H1 (cell line): ENCODE data around the gene ALDH3A1. TPM values are rescaled to one million over a fixed set of nuclear protein-coding genes. Genes with fewer than 3 reads are reported as not detected.

Experiments used
- CTCF ChIA-PET: fragments of 300-600 bp; sonication (Branson Sonifier 250); formaldehyde crosslinking; loops from one replicate; lab custom pipeline; 2021; ENCODE audit not compliant: partially characterized antibody; lab: Charles Lee
- POLR2A ChIA-PET: fragments of 300-600 bp; sonication (Branson Sonifier 250); formaldehyde crosslinking; loops from one replicate; lab custom pipeline; 2021; ENCODE audit warnings: inconsistent platforms; ENCODE audit not compliant: partially characterized antibody; lab: Charles Lee
- DNase-seq, 2 experiments: peaks; one replicate each; pipeline versions ENCODE4 v3.0.0 to v3.0.0-alpha.2; 2010 to 2022; ENCODE audit warnings: low spot score in 2 of 2, low read depth in 1 of 2, mixed read lengths in 1 of 2
- FAIRE-seq: peaks from 2 replicates; lab custom pipeline; 2011; peaks lifted over from hg19 to GRCh38; lab: Jason Lieb, UNC
- H2AFZ ChIP-seq: 2 replicates; pipeline ENCODE4 v1.8.1; 2012; ENCODE audit warnings: low read length, inconsistent platforms
- H2AK5ac ChIP-seq: 2 replicates; pipeline ENCODE4 v1.6.1; 2013; ENCODE audit warnings: low read depth, low read length
- H2BK120ac ChIP-seq: replicated peaks from 2 replicates; pipeline ENCODE3; 2013; ENCODE audit warnings: low read depth, low read length, inconsistent platforms
- H2BK12ac ChIP-seq: 2 replicates; pipeline ENCODE4 v1.6.1; 2013; ENCODE audit warnings: low read depth, low read length
- H2BK15ac ChIP-seq: 2 replicates; pipeline ENCODE4 v1.6.1; 2013; ENCODE audit warnings: low read length
- H2BK20ac ChIP-seq: 2 replicates; pipeline ENCODE4 v1.6.1; 2013; ENCODE audit warnings: low read length
- H2BK5ac ChIP-seq: 2 replicates; pipeline ENCODE4 v1.6.1; 2013; ENCODE audit warnings: low read depth, low read length
- H3K14ac ChIP-seq: 2 replicates; pipeline ENCODE4 v1.6.1; 2013; ENCODE audit warnings: inconsistent platforms; ENCODE audit not compliant: insufficient read length
- H3K18ac ChIP-seq: 2 replicates; pipeline ENCODE4 v1.6.1; 2013; ENCODE audit warnings: low read length; ENCODE audit errors: extremely low read depth
- H3K23ac ChIP-seq: 2 replicates; pipeline ENCODE4 v1.6.1; 2013; ENCODE audit warnings: inconsistent platforms; ENCODE audit not compliant: insufficient read length
- H3K23me2 ChIP-seq: 2 replicates; pipeline ENCODE4 v1.6.1; 2013; ENCODE audit warnings: low read depth, low read length
- H3K27ac ChIP-seq: 2 replicates; pipeline ENCODE4 v1.6.1; 2011; ENCODE audit warnings: low read depth, low read length, inconsistent platforms
- H3K27me3 ChIP-seq, 4 experiments: replicated peaks in 1 of 4; 1 replicate in 1 of 4; 2 replicates in 3 of 4; pipeline versions ENCODE4 v1.6.1 to v1.8.1; 2011 to 2013; ENCODE audit warnings: low read length in 3 of 4, mild to moderate bottlenecking in 3 of 4, inconsistent platforms in 2 of 4, mixed read lengths in 2 of 4, moderate library complexity in 1 of 4; ENCODE audit not compliant: control insufficient read depth in 3 of 4, insufficient read depth in 3 of 4; ENCODE audit errors: extremely low read depth in 1 of 4
- H3K36me3 ChIP-seq, 4 experiments: 2 replicates each; pipeline versions ENCODE4 v1.6.1 to v1.8.1; 2011 to 2013; ENCODE audit warnings: mild to moderate bottlenecking in 4 of 4, low read length in 3 of 4, moderate library complexity in 2 of 4, control low read depth in 1 of 4, inconsistent platforms in 1 of 4; ENCODE audit not compliant: insufficient read depth in 4 of 4, control insufficient read depth in 2 of 4
- H3K4ac ChIP-seq: replicated peaks from 2 replicates; pipeline ENCODE3; 2013; ENCODE audit warnings: low read length, low read depth, mixed read lengths, inconsistent platforms; ENCODE audit not compliant: insufficient read length
- H3K4me1 ChIP-seq, 4 experiments: replicated peaks in 1 of 4; 1 replicate in 1 of 4; 2 replicates in 3 of 4; pipeline versions ENCODE4 v1.6.1 to v1.8.1; 2011 to 2013; ENCODE audit warnings: low read length in 3 of 4, inconsistent platforms in 2 of 4, mixed read lengths in 1 of 4; ENCODE audit not compliant: insufficient read depth in 4 of 4, control insufficient read depth in 3 of 4
- H3K4me2 ChIP-seq, 2 experiments: 2 replicates each; pipeline versions ENCODE4 v1.6.1 to v1.8.1; 2011 to 2013; ENCODE audit warnings: low read depth in 2 of 2, low read length in 2 of 2, control low read depth in 1 of 2, inconsistent platforms in 1 of 2, mild to moderate bottlenecking in 1 of 2; ENCODE audit not compliant: insufficient read depth in 1 of 2
- H3K4me3 ChIP-seq, 4 experiments: fragments of 200-600, 300-600 bp in 1 of 4; sonication (generic), shearing (Covaris generic), sonication (Bioruptor Twin) in 1 of 4; 2 replicates each; pipeline versions ENCODE4 v1.5.1 to v1.8.1; 2011 to 2016; ENCODE audit warnings: low read length in 4 of 4, low read depth in 3 of 4, control low read depth in 2 of 4, inconsistent platforms in 2 of 4, mild to moderate bottlenecking in 2 of 4, mixed read lengths in 1 of 4, moderate library complexity in 1 of 4; ENCODE audit not compliant: insufficient read depth in 2 of 4; ENCODE audit errors: extremely low read depth in 1 of 4
- H3K56ac ChIP-seq: replicated peaks from 2 replicates; pipeline ENCODE3; 2013; ENCODE audit warnings: low read depth, mild to moderate bottlenecking, mixed read lengths, low read length, inconsistent platforms; ENCODE audit not compliant: insufficient read length
- H3K79me1 ChIP-seq: 2 replicates; pipeline ENCODE4 v1.6.1; 2013; ENCODE audit warnings: low read depth, low read length, control low read depth
- H3K79me2 ChIP-seq, 2 experiments: 2 replicates each; pipeline versions ENCODE4 v1.6.1 to v1.8.1; 2012 to 2013; ENCODE audit warnings: low read length in 2 of 2, mild to moderate bottlenecking in 2 of 2, inconsistent platforms in 1 of 2; ENCODE audit not compliant: insufficient read depth in 2 of 2, control insufficient read depth in 1 of 2
- H3K9ac ChIP-seq, 4 experiments: replicated peaks in 1 of 4; 1 replicate in 1 of 4; 2 replicates in 3 of 4; pipeline versions ENCODE4 v1.6.1 to v1.8.1; 2011 to 2013; ENCODE audit warnings: low read depth in 3 of 4, low read length in 3 of 4, control low read depth in 2 of 4, mild to moderate bottlenecking in 2 of 4, moderate library complexity in 2 of 4, inconsistent platforms in 1 of 4; ENCODE audit errors: extremely low read depth in 1 of 4
- H3K9me3 ChIP-seq, 2 experiments: 2 replicates each; pipeline versions ENCODE4 v1.6.1 to v1.8.1; 2012 to 2013; ENCODE audit warnings: mild to moderate bottlenecking in 2 of 2, moderate library complexity in 2 of 2, control low read depth in 1 of 2, inconsistent platforms in 1 of 2, low read depth in 1 of 2, low read length in 1 of 2, mixed read lengths in 1 of 2; ENCODE audit not compliant: insufficient read depth in 2 of 2
- H4K20me1 ChIP-seq, 2 experiments: replicated peaks in 1 of 2; 2 replicates each; pipeline versions ENCODE3 to v1.8.1; 2011 to 2013; ENCODE audit warnings: inconsistent platforms in 2 of 2, low read length in 2 of 2, mild to moderate bottlenecking in 1 of 2; ENCODE audit not compliant: insufficient read depth in 2 of 2, control insufficient read depth in 1 of 2
- H4K5ac ChIP-seq: 2 replicates; pipeline ENCODE4 v1.6.1; 2013; ENCODE audit warnings: low read length, low read depth, mixed read lengths, inconsistent platforms; ENCODE audit not compliant: insufficient read length
- H4K8ac ChIP-seq: 2 replicates; pipeline ENCODE4 v1.8.0; 2013; ENCODE audit warnings: mild to moderate bottlenecking, moderate library complexity, low read length, inconsistent platforms; ENCODE audit not compliant: insufficient read depth; ENCODE audit errors: extremely low read depth
- H4K91ac ChIP-seq: replicated peaks from 2 replicates; pipeline ENCODE3; 2013; ENCODE audit warnings: low read length, mixed read lengths, inconsistent platforms; ENCODE audit not compliant: insufficient read length
- BCL11A ChIP-seq, 2 experiments: IDR thresholded peaks; one replicate each; pipeline ENCODE4 v1.6.1; 2011; ENCODE audit warnings: low read depth in 2 of 2, low read length in 2 of 2, mild to moderate bottlenecking in 2 of 2
- CBX5 ChIP-seq: fragments of 300-800, 300-1000 bp; sonication (generic); IDR thresholded peaks from 2 replicates; pipeline ENCODE4 v1.7.1; 2016; ENCODE audit warnings: antibody characterized with exemption, low read length, low read depth
- CHD2 ChIP-seq: IDR thresholded peaks from 2 replicates; pipeline ENCODE4 v1.6.1; 2012; ENCODE audit warnings: low read length, improper control_type of control experiment
- FOSL1 ChIP-seq: IDR thresholded peaks from 2 replicates; pipeline ENCODE4 v1.6.1; 2011; ENCODE audit warnings: mild to moderate bottlenecking, low read depth, low read length, moderate library complexity; ENCODE audit not compliant: insufficient read depth
- GTF2F1 ChIP-seq: IDR thresholded peaks from 2 replicates; pipeline ENCODE4 v1.6.1; 2012; ENCODE audit warnings: low read depth, low read length, improper control_type of control experiment, borderline replicate concordance
- PHF8 ChIP-seq: fragments of 200-600 bp; sonication (generic); conservative IDR thresholded peaks from 2 replicates; pipeline ENCODE4 v1.7.1; 2012; ENCODE audit warnings: low read depth, mild to moderate bottlenecking, inconsistent platforms, low read length, moderate library complexity
- SIN3A ChIP-seq, 2 experiments: IDR thresholded peaks in 1 of 2; conservative IDR thresholded peaks in 1 of 2; 2 replicates each; pipeline ENCODE4 v1.6.1; 2011 to 2012; ENCODE audit warnings: low read length in 2 of 2, improper control_type of control experiment in 1 of 2, low read depth in 1 of 2, mild to moderate bottlenecking in 1 of 2
- SP4 ChIP-seq: IDR thresholded peaks from 2 replicates; pipeline ENCODE4 v1.6.1; 2012; ENCODE audit warnings: low read length, inconsistent platforms
- TEAD4 ChIP-seq: IDR thresholded peaks from 2 replicates; pipeline ENCODE4 v1.6.1; 2012; ENCODE audit warnings: low read depth, low read length, inconsistent platforms, mixed read lengths
- USF2 ChIP-seq: IDR thresholded peaks from 2 replicates; pipeline ENCODE4 v1.6.1; 2011; ENCODE audit warnings: low read length, improper control_type of control experiment
- whole genome bisulfite sequencing, 2 experiments: shearing (Covaris generic) in 1 of 2; methylation state at CpG; one replicate each; pipeline versions ENCODE4 v1.1.6 to v1.1.7; 2013 to 2015; ENCODE audit warnings: low lambda C conversion rate in 2 of 2, mixed read lengths in 2 of 2, inconsistent platforms in 1 of 2, low coverage in 1 of 2, missing lambda C conversion rate in 1 of 2; ENCODE audit not compliant: insufficient replicate concordance in 2 of 2, insufficient coverage in 1 of 2, insufficient read length in 1 of 2; ENCODE audit errors: extremely low coverage in 1 of 2, missing lambda C conversion rate in 1 of 2; 5-methylcytosine and 5-hydroxymethylcytosine counted together
- polyA plus RNA-seq, 7 experiments: library from polyadenylated mRNA; depleted of rRNA in 3 of 7; stranded (reverse) in 5 of 7; unstranded in 2 of 7; fragments of >200 nt in 5 of 7; fragments of 200-250 nt in 2 of 7; gene quantifications; 1 replicate in 5 of 7; 2 replicates in 1 of 7; 4 replicates in 1 of 7; pipeline versions ENCODE4 v1.2.1 to v1.2.3, GENCODE V29; 2011 to 2013; ENCODE audit warnings: missing spikeins in 2 of 7, mixed read lengths in 2 of 7
- total RNA-seq: library from RNA; stranded (reverse); fragmentation: NEBNext Ultra II Directional; extraction: Animal tissue kit (Norgen Biotek cat#: 25700); gene quantifications from 2 replicates; pipeline ENCODE4 v1.2.1, GENCODE V29; 2021

Gene ALDH3A1
- total and polyA plus RNA-seq, 2 of the 8 experiments (the other 6 are each of a cell fraction or from before 2014, with no cell fraction given) = 0.37 to 1.4 TPM

GRCh38 chr17:19787733-19788357 lies 39.7 kb upstream of the ALDH3A1 start:
- DNase-seq (no peak), FAIRE-seq (no peak)
- Histone ChIP-seq H2AFZ (no peak overlapping the region), H3K79me2 (no peaks in the 10 kb centered on the region), H2BK20ac (no peak overlapping the region), H3K9ac (no peak overlapping the region), H3K14ac (no peak overlapping the region), H3K4me1 (no peaks in the 10 kb centered on the region), H3K9me3 (no peaks in the 10 kb centered on the region), H3K27ac (no peak overlapping the region), H3K79me1 (no peaks in the 10 kb centered on the region), H3K56ac (no peak overlapping the region), H4K20me1 (no peaks in the 10 kb centered on the region), H4K8ac (no peak overlapping the region), H2BK12ac (no peak overlapping the region), H3K4me2 (no peak overlapping the region), H3K23ac (no peak overlapping the region), H2AK5ac (no peak overlapping the region), H3K36me3 (no peaks in the 10 kb centered on the region), H4K5ac (no peak overlapping the region), H3K23me2 (no peaks in the 10 kb centered on the region), H3K18ac (no peak overlapping the region), H2BK15ac (no peak overlapping the region), H2BK5ac (no peak overlapping the region), H3K4me3 (no peak overlapping the region), H4K91ac (no peak overlapping the region), H3K4ac (no peak overlapping the region), H3K27me3 (no peaks in the 10 kb centered on the region), H2BK120ac (no peak overlapping the region)
- ChIA-PET CTCF (interaction anchor here (1.6 kb wide), 1 partner anchor 25 kb away, joined by 5 read pairs; no protein-coding TSS in a partner anchor), POLR2A (no interaction called here)
- 89% methylated on average over 7 of the region's 7 CpGs; no CpG with 5 or more reads in 1 of the 2 experiments for WGBS, 2 experiments
- TF ChIP-seq SP4 = no peak
- no peak for TF ChIP-seq SIN3A (conservative IDR thresholded peaks at IDR 0.05 in 1 of 2, IDR thresholded peaks at IDR 0.05 in 1 of 2; ENCODE audit: low read depth in 1 of 2, low read length in 2 of 2)
- no peak for TF ChIP-seq CHD2
- no peak for TF ChIP-seq CBX5
- TF ChIP-seq PHF8 = no peak
- no peak for TF ChIP-seq GTF2F1
- no peak for TF ChIP-seq TEAD4
- TF ChIP-seq BCL11A (IDR thresholded peaks at IDR 0.05; ENCODE audit: low read depth in 2 of 2, low read length in 2 of 2) = no peak
- TF ChIP-seq FOSL1 = no peak
- TF ChIP-seq USF2 = no peak
